PC-9 (cell line): Measurements from ENCODE around the gene RAB40B. TPM values are rescaled to one million over a fixed set of nuclear protein-coding genes. Genes with fewer than 3 reads are reported as not detected.

Source experiments
- BruUV-seq: library from RNA; stranded (reverse); fragments of 400-500 nt; replicated peaks from 2 replicates; lab custom pipeline; 2021; lab: Mats Ljungman, UMichigan
- CTCF ChIA-PET: fragments of 300-600 bp; sonication (Branson Sonifier 250); formaldehyde crosslinking; loops from one replicate; lab custom pipeline; 2022; ENCODE audit warnings: antibody characterized with exemption; lab: Charles Lee
- POLR2A ChIA-PET: fragments of 300-600 bp; sonication (Branson Sonifier 250); formaldehyde crosslinking; loops from one replicate; lab custom pipeline; 2022; ENCODE audit warnings: antibody characterized with exemption; ENCODE audit not compliant: unreplicated experiment; lab: Charles Lee
- DNase-seq, 2 experiments: peaks; one replicate each; pipeline versions ENCODE4 v3.0.0 to v3.0.0-alpha.2; 2015 to 2022; ENCODE audit warnings: mixed read lengths in 1 of 2
- H2AFZ ChIP-seq: fragments of 200-600 bp; sonication (generic); 2 replicates; pipeline ENCODE4 v1.8.1; 2017; ENCODE audit warnings: antibody characterized with exemption
- H3F3A ChIP-seq: fragments of 200-600 bp; sonication (generic); 2 replicates; pipeline ENCODE4 v1.8.1; 2017; ENCODE audit warnings: antibody characterized with exemption, mild to moderate bottlenecking, low read depth; ENCODE audit not compliant: insufficient read depth
- H3K27ac ChIP-seq: fragments of 200-600 bp; sonication (generic); 2 replicates; pipeline ENCODE4 v1.6.1; 2016; ENCODE audit warnings: mixed run types
- H3K27me3 ChIP-seq: fragments of 200-600 bp; sonication (generic); 2 replicates; pipeline ENCODE4 v1.6.1; 2016; ENCODE audit warnings: low read depth, mixed run types; ENCODE audit not compliant: insufficient read depth
- H3K36me3 ChIP-seq: fragments of 200-600 bp; sonication (generic); 2 replicates; pipeline ENCODE4 v1.6.1; 2016; ENCODE audit warnings: low read depth, mixed run types
- H3K4me1 ChIP-seq: fragments of 200-600 bp; sonication (generic); replicated peaks from 2 replicates; pipeline ENCODE4 v1.6.1; 2016; ENCODE audit warnings: mixed run types; ENCODE audit not compliant: insufficient read depth
- H3K4me2 ChIP-seq: fragments of 200-600 bp; sonication (generic); 2 replicates; pipeline ENCODE4 v1.6.1; 2017; ENCODE audit warnings: mixed run types
- H3K4me3 ChIP-seq: fragments of 200-600 bp; sonication (generic); 2 replicates; pipeline ENCODE4 v1.6.1; 2016; ENCODE audit warnings: mixed run types
- H3K79me2 ChIP-seq: fragments of 200-600 bp; sonication (generic); 2 replicates; pipeline ENCODE4 v1.6.1; 2017; ENCODE audit warnings: low read depth, mixed run types
- H3K9me2 ChIP-seq: fragments of 200-600 bp; sonication (generic); 2 replicates; pipeline ENCODE4 v1.8.1; 2017; ENCODE audit warnings: mild to moderate bottlenecking; ENCODE audit not compliant: insufficient read depth
- H3K9me3 ChIP-seq: fragments of 200-600 bp; sonication (generic); 2 replicates; pipeline ENCODE4 v1.8.1; 2016; ENCODE audit warnings: low read depth; ENCODE audit not compliant: insufficient read depth
- H4K20me1 ChIP-seq: fragments of 200-600 bp; sonication (generic); 2 replicates; pipeline ENCODE4 v1.8.1; 2017; ENCODE audit not compliant: insufficient read depth
- EZH2 ChIP-seq: fragments of 200-600 bp; sonication (generic); IDR thresholded peaks from 2 replicates; pipeline ENCODE4 v1.8.0; 2017; ENCODE audit warnings: antibody characterized with exemption, low read depth
- intact Hi-C: fragments of 100-400 bp; cut with micrococcal nuclease; formaldehyde crosslinking; loops from one replicate; pipeline ENCODE4 v1.10.0; 2022; ENCODE audit not compliant: unreplicated experiment
- total RNA-seq: library from RNA; stranded (reverse); gene quantifications from 2 replicates; pipeline ENCODE4 v1.2.3, GENCODE V29; 2021
- TF ChIP-seq, protein P1 (sequence below): fragments of 200-600 bp; sonication (generic); conservative IDR thresholded peaks from 2 replicates; pipeline ENCODE4 v1.6.1; 2017; ENCODE audit warnings: mixed run types, antibody characterized with exemption, mild to moderate bottlenecking, moderate library complexity

The RAB40B gene
- total RNA-seq, 1 experiment from 2014 or later: 7.9 TPM

DNA sequence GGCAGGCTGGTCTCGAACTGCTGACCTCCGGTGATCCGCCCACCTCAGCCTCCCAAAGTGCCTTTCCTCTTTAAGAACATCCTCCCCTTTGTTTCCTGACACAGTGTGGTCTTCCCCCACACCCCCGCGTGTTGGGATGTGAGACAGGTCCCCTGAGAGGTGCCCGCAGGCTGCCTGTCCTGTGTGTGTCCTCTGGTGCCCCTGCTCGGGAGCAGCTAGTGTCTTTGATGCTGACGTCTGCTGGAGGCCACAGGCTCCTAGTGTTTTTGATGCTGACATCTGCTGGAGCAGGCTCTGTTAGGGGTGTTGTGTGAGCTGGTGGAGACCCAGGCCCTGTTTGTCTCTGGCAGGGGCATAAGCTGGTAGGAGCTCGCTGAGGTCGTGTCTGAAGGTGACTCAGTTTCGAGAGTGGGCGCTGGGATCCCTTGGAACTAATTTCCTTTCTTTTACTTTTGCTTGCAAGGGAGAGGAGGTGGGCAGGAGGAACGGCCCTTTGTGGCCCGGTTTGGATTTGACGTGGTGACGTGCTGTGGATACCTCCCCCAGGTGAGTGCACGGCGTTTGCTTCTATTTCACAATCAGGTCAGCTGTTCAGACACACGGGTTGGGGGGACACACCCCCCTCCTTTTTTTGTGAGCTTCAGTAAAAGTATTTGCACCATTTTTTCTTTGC, 24.0 kb upstream of the RAB40B start:
- ChIA-PET CTCF (no interaction called here), POLR2A (interaction anchor here (0.6 kb wide), 1 partner anchor 685 kb away, joined by 5 read pairs; the partner anchor contains the start of gene DCXR)
- intact Hi-C loops: no loop called here
- BruUV-seq: no TSS peak
- Histone ChIP-seq H3K27ac (no peak overlapping the region), H4K20me1 (no peaks in the 10 kb centered on the region; the same call in 1 of the 2 replicates), H3F3A (no peaks in the 10 kb centered on the region), H3K4me3 (no peak overlapping the region), H3K4me2 (no peak overlapping the region), H3K36me3 (no peaks in the 10 kb centered on the region), H3K9me2 (no peaks in the 10 kb centered on the region), H3K9me3 (no peaks in the 10 kb centered on the region), H2AFZ (no peak overlapping the region), H3K4me1 (no peaks in the 10 kb centered on the region; the same call in 1 of the 2 replicates), H3K79me2 (peaks cover 5% of the 10 kb centered on the region), H3K27me3 (no peaks in the 10 kb centered on the region)
- no peak for DNase-seq
- TF ChIP-seq, protein P1, sequence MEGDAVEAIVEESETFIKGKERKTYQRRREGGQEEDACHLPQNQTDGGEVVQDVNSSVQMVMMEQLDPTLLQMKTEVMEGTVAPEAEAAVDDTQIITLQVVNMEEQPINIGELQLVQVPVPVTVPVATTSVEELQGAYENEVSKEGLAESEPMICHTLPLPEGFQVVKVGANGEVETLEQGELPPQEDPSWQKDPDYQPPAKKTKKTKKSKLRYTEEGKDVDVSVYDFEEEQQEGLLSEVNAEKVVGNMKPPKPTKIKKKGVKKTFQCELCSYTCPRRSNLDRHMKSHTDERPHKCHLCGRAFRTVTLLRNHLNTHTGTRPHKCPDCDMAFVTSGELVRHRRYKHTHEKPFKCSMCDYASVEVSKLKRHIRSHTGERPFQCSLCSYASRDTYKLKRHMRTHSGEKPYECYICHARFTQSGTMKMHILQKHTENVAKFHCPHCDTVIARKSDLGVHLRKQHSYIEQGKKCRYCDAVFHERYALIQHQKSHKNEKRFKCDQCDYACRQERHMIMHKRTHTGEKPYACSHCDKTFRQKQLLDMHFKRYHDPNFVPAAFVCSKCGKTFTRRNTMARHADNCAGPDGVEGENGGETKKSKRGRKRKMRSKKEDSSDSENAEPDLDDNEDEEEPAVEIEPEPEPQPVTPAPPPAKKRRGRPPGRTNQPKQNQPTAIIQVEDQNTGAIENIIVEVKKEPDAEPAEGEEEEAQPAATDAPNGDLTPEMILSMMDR: no peak
- TF ChIP-seq EZH2: no peak

DNA sequence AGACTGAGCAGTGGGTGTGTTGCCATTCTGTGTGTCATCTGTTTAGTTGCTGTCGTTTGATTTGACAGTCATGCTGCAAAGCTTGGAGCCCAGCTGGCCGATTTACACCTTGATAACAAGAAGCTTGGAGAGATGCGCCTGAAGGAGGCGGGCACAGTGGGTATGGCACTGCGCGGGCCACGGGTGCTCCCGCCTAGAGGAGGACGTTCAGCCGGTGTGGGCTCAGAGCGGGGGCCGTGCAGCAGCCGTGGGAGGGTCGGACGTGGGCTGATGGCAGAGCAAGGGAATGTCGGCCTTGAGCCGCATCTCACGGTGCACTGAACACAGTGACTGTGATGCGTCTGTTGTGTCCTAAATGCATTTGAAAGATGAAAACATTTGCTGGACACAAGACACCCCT, 21.7 kb upstream of the RAB40B start:
- CTCF ChIA-PET: no interaction called here
- Histone ChIP-seq H3K4me3 (no peak overlapping the region), H2AFZ (no peak overlapping the region), H3K9me3 (no peaks in the 10 kb centered on the region), H3F3A (no peaks in the 10 kb centered on the region), H3K27me3 (no peaks in the 10 kb centered on the region), H3K4me2 (no peak overlapping the region), H3K79me2 (peaks cover 6% of the 10 kb centered on the region), H3K9me2 (no peaks in the 10 kb centered on the region), H4K20me1 (no peaks in the 10 kb centered on the region; the same call in 1 of the 2 replicates), H3K4me1 (no peaks in the 10 kb centered on the region; the same call in 1 of the 2 replicates), H3K36me3 (no peaks in the 10 kb centered on the region), H3K27ac (no peak overlapping the region)
- no TSS peak for BruUV-seq
- no peak for DNase-seq
- no peak for TF ChIP-seq EZH2
- TF ChIP-seq, protein P1: no peak
- intact Hi-C loops: no loop called here
- POLR2A ChIA-PET: no interaction called here

- H3K27me3 ChIP-seq: no peaks in the 10 kb centered on the region
- H3K27ac ChIP-seq: no peak overlapping the region
- TF ChIP-seq, protein P1: no peak
- TF ChIP-seq EZH2: no peak
- intact Hi-C loops: loop anchor here (10.0 kb wide), 1 partner anchor 74 kb away; the partner anchor contains the start of gene WDR45B
- no peaks in the 10 kb centered on the region; the same call in 1 of the 2 replicates for H3K4me1 ChIP-seq
- no peaks in the 10 kb centered on the region for H3F3A ChIP-seq
- DNase-seq: no peak
- H3K9me2 ChIP-seq: no peaks in the 10 kb centered on the region
- H3K36me3 ChIP-seq: no peaks in the 10 kb centered on the region
- H3K79me2 ChIP-seq: peaks cover 6% of the 10 kb centered on the region
- CTCF ChIA-PET: no interaction called here
- no TSS peak for BruUV-seq
- H3K9me3 ChIP-seq: no peaks in the 10 kb centered on the region
- POLR2A ChIA-PET: interaction anchor here (0.5 kb wide), 1 partner anchor 22 kb away, joined by 3 read pairs; no protein-coding TSS in a partner anchor
- H3K4me2 ChIP-seq: no peak overlapping the region
- H3K4me3 ChIP-seq: no peak overlapping the region
- H2AFZ ChIP-seq: no peak overlapping the region
- no peaks in the 10 kb centered on the region; the same call in 1 of the 2 replicates for H4K20me1 ChIP-seq
Measured at GRCh38 chr17:82718986-82719685, 20.6 kb upstream of the RAB40B start.
